HEK293 (cell line): Measurements from ENCODE around the gene C11orf91.

Experiments used
- CTCF ChIA-PET: fragments of 350-600 bp; formaldehyde crosslinking; extraction: SDS; loops from one replicate; lab custom pipeline; 2021; ENCODE audit warnings: antibody characterized with exemption; lab: Yijun Ruan, JAX
- POLR2A ChIA-PET: fragments of 300-600 bp; formaldehyde crosslinking; extraction: SDS; loops from one replicate; lab custom pipeline; 2020; ENCODE audit warnings: antibody characterized with exemption, inconsistent platforms; lab: Yijun Ruan, JAX
- H3K27ac ChIP-seq: fragments of 200-500 bp; sonication (Bioruptor generic); 2 replicates; pipeline ENCODE4 v1.5.1; 2014; ENCODE audit warnings: low read depth, low read length, control low read depth, inconsistent platforms; ENCODE audit errors: extremely low read depth
- H3K36me3 ChIP-seq, 2 experiments: fragments of 200-500 bp in 1 of 2; sonication (Bioruptor generic) in 1 of 2; 1 replicate in 1 of 2; 2 replicates in 1 of 2; pipeline ENCODE4 v1.5.1; 2014 to 2017; ENCODE audit warnings: inconsistent platforms in 2 of 2, low read length in 2 of 2; ENCODE audit not compliant: control insufficient read depth in 2 of 2, insufficient read depth in 1 of 2
- H3K4me1 ChIP-seq: fragments of 200-500 bp; sonication (Bioruptor generic); 2 replicates; pipeline ENCODE4 v1.5.1; 2014; ENCODE audit warnings: mild to moderate bottlenecking, low read length, inconsistent platforms; ENCODE audit not compliant: control insufficient read depth, insufficient read depth
- H3K4me3 ChIP-seq: 2 replicates; pipeline ENCODE4 v1.5.1; 2011; ENCODE audit warnings: low read depth, mild to moderate bottlenecking, control low read depth, low read length, moderate library complexity
- H3K9me3 ChIP-seq: fragments of 200-500 bp; sonication (Bioruptor generic); 2 replicates; pipeline ENCODE4 v1.5.1; 2014; ENCODE audit warnings: low read depth, low read length, inconsistent platforms; ENCODE audit not compliant: control insufficient read depth, insufficient read depth
- KLF16 ChIP-seq: fragments of 450-650 bp; formaldehyde crosslinking; IDR thresholded peaks from 2 replicates; pipeline ENCODE4 v1.5.1; 2017; ENCODE audit warnings: missing biosample characterization, missing genetic modification characterization
- KLF7 ChIP-seq: fragments of 450-650 bp; formaldehyde crosslinking; IDR thresholded peaks from 2 replicates; pipeline ENCODE4 v1.5.1; 2016; ENCODE audit warnings: missing biosample characterization, missing genetic modification characterization, borderline replicate concordance
- REPIN1 ChIP-seq: fragments of 450-650 bp; formaldehyde crosslinking; IDR thresholded peaks from 2 replicates; pipeline ENCODE4 v1.5.1; 2017; ENCODE audit warnings: missing biosample characterization, missing genetic modification characterization, low read depth
- ZBTB48 ChIP-seq: fragments of 450-650 bp; formaldehyde crosslinking; IDR thresholded peaks from 2 replicates; pipeline ENCODE4 v1.5.1; 2016; ENCODE audit warnings: missing biosample characterization, missing genetic modification characterization
- ZFP41 ChIP-seq: fragments of 450-650 bp; formaldehyde crosslinking; IDR thresholded peaks from 2 replicates; pipeline ENCODE4 v1.5.1; 2016; ENCODE audit warnings: missing biosample characterization, missing genetic modification characterization, borderline replicate concordance
- ZNF10 ChIP-seq: fragments of 450-650 bp; formaldehyde crosslinking; IDR thresholded peaks from 2 replicates; pipeline ENCODE4 v1.5.1; 2017; ENCODE audit warnings: missing biosample characterization, missing genetic modification characterization
- ZNF121 ChIP-seq: fragments of 450-650 bp; formaldehyde crosslinking; IDR thresholded peaks from 2 replicates; pipeline ENCODE4 v1.5.1; 2016; ENCODE audit warnings: missing biosample characterization, missing genetic modification characterization
- ZNF138 ChIP-seq: fragments of 450-650 bp; formaldehyde crosslinking; IDR thresholded peaks from 2 replicates; pipeline ENCODE4 v1.5.1; 2016; ENCODE audit warnings: missing biosample characterization, missing genetic modification characterization, borderline replicate concordance
- ZNF175 ChIP-seq: fragments of 450-650 bp; formaldehyde crosslinking; IDR thresholded peaks from 2 replicates; pipeline ENCODE4 v1.5.1; 2016; ENCODE audit warnings: missing biosample characterization, missing genetic modification characterization
- ZNF23 ChIP-seq: fragments of 450-650 bp; formaldehyde crosslinking; IDR thresholded peaks from 2 replicates; pipeline ENCODE4 v1.5.1; 2016; ENCODE audit warnings: missing biosample characterization, missing genetic modification characterization, borderline replicate concordance
- ZNF354C ChIP-seq: fragments of 450-650 bp; formaldehyde crosslinking; IDR thresholded peaks from 2 replicates; pipeline ENCODE4 v1.5.1; 2016; ENCODE audit warnings: missing biosample characterization, missing genetic modification characterization, low read depth, borderline replicate concordance
- ZNF394 ChIP-seq: fragments of 450-650 bp; formaldehyde crosslinking; IDR thresholded peaks from 2 replicates; pipeline ENCODE4 v1.5.1; 2016; ENCODE audit warnings: missing biosample characterization, missing genetic modification characterization, mild to moderate bottlenecking, moderate library complexity, borderline replicate concordance
- ZNF548 ChIP-seq: fragments of 450-650 bp; formaldehyde crosslinking; IDR thresholded peaks from 2 replicates; pipeline ENCODE4 v1.5.1; 2016; ENCODE audit warnings: missing biosample characterization, missing genetic modification characterization
- ZNF558 ChIP-seq: fragments of 450-650 bp; formaldehyde crosslinking; IDR thresholded peaks from 2 replicates; pipeline ENCODE4 v1.5.1; 2016; ENCODE audit warnings: missing biosample characterization, missing genetic modification characterization
- ZNF596 ChIP-seq: fragments of 450-650 bp; IDR thresholded peaks from 2 replicates; pipeline ENCODE4 v1.5.0; 2018; ENCODE audit warnings: missing biosample characterization, mild to moderate bottlenecking, missing genetic modification characterization, moderate library complexity
- ZNF600 ChIP-seq: fragments of 450-650 bp; formaldehyde crosslinking; IDR thresholded peaks from 2 replicates; pipeline ENCODE4 v1.5.1; 2016; ENCODE audit warnings: missing biosample characterization, missing genetic modification characterization
- ZNF677 ChIP-seq: fragments of 450-650 bp; IDR thresholded peaks from 2 replicates; pipeline ENCODE4 v1.5.0; 2018; ENCODE audit warnings: missing biosample characterization, mild to moderate bottlenecking, missing genetic modification characterization, moderate library complexity
- ZNF791 ChIP-seq: fragments of 450-650 bp; formaldehyde crosslinking; IDR thresholded peaks from 2 replicates; pipeline ENCODE4 v1.5.1; 2016; ENCODE audit warnings: missing biosample characterization, missing genetic modification characterization
- TF ChIP-seq, protein P1 (sequence below): fragments of 450-650 bp; formaldehyde crosslinking; IDR thresholded peaks from 2 replicates; pipeline ENCODE4 v1.5.1; 2016; ENCODE audit warnings: missing biosample characterization, missing genetic modification characterization
- TF ChIP-seq, protein P2 (sequence below): fragments of 450-650 bp; formaldehyde crosslinking; IDR thresholded peaks from 2 replicates; pipeline ENCODE4 v1.5.1; 2016; ENCODE audit warnings: missing biosample characterization, missing genetic modification characterization
- TF ChIP-seq, protein P3 (sequence below): fragments of 450-650 bp; formaldehyde crosslinking; IDR thresholded peaks from 2 replicates; pipeline ENCODE4 v1.5.1; 2017; ENCODE audit warnings: missing biosample characterization, missing genetic modification characterization

C11orf91 gene

DNA sequence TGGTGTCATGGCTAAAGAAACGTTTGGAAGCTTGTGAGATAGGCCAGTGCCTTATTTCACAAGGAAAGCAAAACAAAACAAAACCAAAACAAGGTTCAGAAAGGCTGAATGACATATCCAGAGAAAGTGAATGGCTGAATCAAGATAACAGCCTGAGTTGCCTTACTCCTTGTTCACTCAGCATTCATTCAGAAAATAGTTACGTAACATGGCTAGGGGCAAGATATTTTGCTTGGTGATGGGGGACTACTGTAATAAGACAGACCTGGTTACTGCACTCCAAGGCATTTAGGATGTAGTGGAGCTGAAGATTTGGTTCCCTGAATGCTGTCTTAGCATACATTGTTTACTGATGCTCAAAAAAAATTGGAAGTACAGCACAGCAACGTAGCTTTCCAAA, 47.7 kb downstream of the C11orf91 start:
- no peaks in the 10 kb centered on the region for H3K9me3 ChIP-seq
- H3K27ac ChIP-seq = no peak overlapping the region
- no peaks in the 10 kb centered on the region for H3K4me1 ChIP-seq
- TF ChIP-seq KLF16 = no peak
- no peak for TF ChIP-seq ZNF354C
- no peak for TF ChIP-seq ZNF677 (tag by site-specific recombination)
- no peak for TF ChIP-seq ZNF121 (tag by site-specific recombination)
- TF ChIP-seq ZNF548 (tag by site-specific recombination) = no peak
- TF ChIP-seq ZNF138 (tag by site-specific recombination) = no peak
- CTCF ChIA-PET = no interaction called here
- H3K4me3 ChIP-seq = no peak overlapping the region
- POLR2A ChIA-PET = no interaction called here
- no peaks in the 10 kb centered on the region for H3K36me3 ChIP-seq

DNA sequence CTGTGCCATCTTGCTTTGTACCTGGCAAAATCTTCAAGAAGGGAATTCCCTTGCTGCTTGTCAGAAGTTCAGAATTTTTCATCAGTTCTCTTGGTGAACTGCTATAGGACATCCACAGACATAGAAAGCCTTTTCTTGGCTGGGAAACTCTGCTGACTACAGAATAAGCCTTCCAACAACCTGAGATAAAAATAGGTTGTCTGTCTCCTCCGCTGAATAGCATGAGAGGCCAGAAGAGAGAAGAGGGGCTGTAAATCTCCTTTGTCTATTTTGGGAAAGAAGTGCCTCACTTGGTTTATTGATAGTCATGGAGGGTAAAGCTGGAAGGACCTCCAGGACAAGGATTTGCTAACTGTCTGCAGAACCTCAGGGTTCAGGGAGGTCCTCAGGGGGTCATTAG, 48.2 kb downstream of the C11orf91 start:
- POLR2A ChIA-PET = no interaction called here
- H3K9me3 ChIP-seq = no peaks in the 10 kb centered on the region
- H3K27ac ChIP-seq = no peak overlapping the region
- CTCF ChIA-PET = no interaction called here
- TF ChIP-seq ZNF558 (tag by site-specific recombination) (no peak), ZNF600 (tag by site-specific recombination) (no peak), ZNF175 (tag by site-specific recombination) (no peak), ZNF596 (tag by site-specific recombination) (no peak), ZFP41 (tag by site-specific recombination) (no peak), ZNF677 (tag by site-specific recombination) (no peak), ZNF10 (no peak), KLF7 (tag by site-specific recombination) (no peak), ZBTB48 (tag by site-specific recombination) (no peak), REPIN1 (tag by site-specific recombination) (no peak), ZNF23 (tag by site-specific recombination) (no peak), ZNF791 (tag by site-specific recombination) (no peak), ZNF394 (no peak)
- TF ChIP-seq, protein P1, sequence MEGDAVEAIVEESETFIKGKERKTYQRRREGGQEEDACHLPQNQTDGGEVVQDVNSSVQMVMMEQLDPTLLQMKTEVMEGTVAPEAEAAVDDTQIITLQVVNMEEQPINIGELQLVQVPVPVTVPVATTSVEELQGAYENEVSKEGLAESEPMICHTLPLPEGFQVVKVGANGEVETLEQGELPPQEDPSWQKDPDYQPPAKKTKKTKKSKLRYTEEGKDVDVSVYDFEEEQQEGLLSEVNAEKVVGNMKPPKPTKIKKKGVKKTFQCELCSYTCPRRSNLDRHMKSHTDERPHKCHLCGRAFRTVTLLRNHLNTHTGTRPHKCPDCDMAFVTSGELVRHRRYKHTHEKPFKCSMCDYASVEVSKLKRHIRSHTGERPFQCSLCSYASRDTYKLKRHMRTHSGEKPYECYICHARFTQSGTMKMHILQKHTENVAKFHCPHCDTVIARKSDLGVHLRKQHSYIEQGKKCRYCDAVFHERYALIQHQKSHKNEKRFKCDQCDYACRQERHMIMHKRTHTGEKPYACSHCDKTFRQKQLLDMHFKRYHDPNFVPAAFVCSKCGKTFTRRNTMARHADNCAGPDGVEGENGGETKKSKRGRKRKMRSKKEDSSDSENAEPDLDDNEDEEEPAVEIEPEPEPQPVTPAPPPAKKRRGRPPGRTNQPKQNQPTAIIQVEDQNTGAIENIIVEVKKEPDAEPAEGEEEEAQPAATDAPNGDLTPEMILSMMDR = no peak
- TF ChIP-seq, protein P2, sequence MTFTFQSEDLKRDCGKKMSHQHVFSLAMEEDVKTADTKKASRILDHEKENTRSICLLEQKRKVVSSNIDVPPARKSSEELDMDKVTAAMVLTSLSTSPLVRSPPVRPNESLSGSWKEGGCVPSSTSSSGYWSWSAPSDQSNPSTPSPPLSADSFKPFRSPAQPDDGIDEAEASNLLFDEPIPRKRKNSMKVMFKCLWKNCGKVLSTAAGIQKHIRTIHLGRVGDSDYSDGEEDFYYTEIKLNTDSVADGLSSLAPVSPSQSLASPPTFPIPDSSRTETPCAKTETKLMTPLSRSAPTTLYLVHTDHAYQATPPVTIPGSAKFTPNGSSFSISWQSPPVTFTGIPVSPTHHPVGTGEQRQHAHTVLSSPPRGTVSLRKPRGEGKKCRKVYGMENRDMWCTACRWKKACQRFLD = no peak
- TF ChIP-seq, protein P3, sequence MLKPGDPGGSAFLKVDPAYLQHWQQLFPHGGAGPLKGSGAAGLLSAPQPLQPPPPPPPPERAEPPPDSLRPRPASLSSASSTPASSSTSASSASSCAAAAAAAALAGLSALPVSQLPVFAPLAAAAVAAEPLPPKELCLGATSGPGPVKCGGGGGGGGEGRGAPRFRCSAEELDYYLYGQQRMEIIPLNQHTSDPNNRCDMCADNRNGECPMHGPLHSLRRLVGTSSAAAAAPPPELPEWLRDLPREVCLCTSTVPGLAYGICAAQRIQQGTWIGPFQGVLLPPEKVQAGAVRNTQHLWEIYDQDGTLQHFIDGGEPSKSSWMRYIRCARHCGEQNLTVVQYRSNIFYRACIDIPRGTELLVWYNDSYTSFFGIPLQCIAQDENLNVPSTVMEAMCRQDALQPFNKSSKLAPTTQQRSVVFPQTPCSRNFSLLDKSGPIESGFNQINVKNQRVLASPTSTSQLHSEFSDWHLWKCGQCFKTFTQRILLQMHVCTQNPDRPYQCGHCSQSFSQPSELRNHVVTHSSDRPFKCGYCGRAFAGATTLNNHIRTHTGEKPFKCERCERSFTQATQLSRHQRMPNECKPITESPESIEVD (tag by site-specific recombination) = no peak
- H3K36me3 ChIP-seq = no peaks in the 10 kb centered on the region
- H3K4me3 ChIP-seq = no peak overlapping the region
- no peaks in the 10 kb centered on the region for H3K4me1 ChIP-seq
